PFSK-1 (cell line): ENCODE results near the gene IKBKE.
A peak's percentile ranks its signal among the peaks of the same experiment; 100 is the strongest.

ENCODE experiments used
- FOXP2 ChIP-seq: optimal IDR thresholded peaks from 2 replicates; pipeline ENCODE3; 2011; ENCODE audit warnings: borderline replicate concordance, control low read depth, inconsistent platforms; ENCODE audit not compliant: insufficient read depth; ENCODE audit errors: extremely low read length, extremely low read depth
- POLR2AphosphoS5 ChIP-seq: IDR thresholded peaks from 2 replicates; pipeline ENCODE4 v1.6.1; 2012; ENCODE audit warnings: low read depth, mild to moderate bottlenecking, control low read depth, low read length, moderate library complexity
- REST ChIP-seq, 2 experiments: IDR thresholded peaks; 2 replicates each; pipeline versions ENCODE4 v1.6.1 to v1.8.0; 2011 to 2012; ENCODE audit warnings: low read depth in 2 of 2, low read length in 2 of 2, control low read depth in 1 of 2, inconsistent platforms in 1 of 2, mild to moderate bottlenecking in 1 of 2, moderate library complexity in 1 of 2; ENCODE audit not compliant: insufficient read depth in 1 of 2
- SIN3A ChIP-seq: IDR thresholded peaks from 2 replicates; pipeline ENCODE4 v1.6.1; 2012; ENCODE audit warnings: mild to moderate bottlenecking, low read length, moderate library complexity, borderline replicate concordance; ENCODE audit not compliant: insufficient read depth
- TAF1 ChIP-seq: IDR thresholded peaks from 2 replicates; pipeline ENCODE4 v1.6.1; 2012; ENCODE audit warnings: low read length, control low read depth, borderline replicate concordance; ENCODE audit not compliant: insufficient read depth

The IKBKE gene

GRCh38 chr1:206508130-206508889 lies 38.0 kb downstream of the IKBKE start:
- no peak for TF ChIP-seq POLR2AphosphoS5
- TF ChIP-seq TAF1: no peak
- no peak for TF ChIP-seq REST (IDR thresholded peaks at IDR 0.05; ENCODE audit: insufficient read depth in 1 of 2, low read depth in 2 of 2, low read length in 2 of 2)
- no peak for TF ChIP-seq SIN3A
- TF ChIP-seq FOXP2: no peak

- TF ChIP-seq REST (IDR thresholded peaks at IDR 0.05; ENCODE audit: insufficient read depth in 1 of 2, low read depth in 2 of 2, low read length in 2 of 2) (peak; percentile 56 to 75; a peak in 3 of 4 replicates), SIN3A (no peak)
Observed at GRCh38 chr1:206508956-206509355, 38.7 kb downstream of the IKBKE start.

DNA sequence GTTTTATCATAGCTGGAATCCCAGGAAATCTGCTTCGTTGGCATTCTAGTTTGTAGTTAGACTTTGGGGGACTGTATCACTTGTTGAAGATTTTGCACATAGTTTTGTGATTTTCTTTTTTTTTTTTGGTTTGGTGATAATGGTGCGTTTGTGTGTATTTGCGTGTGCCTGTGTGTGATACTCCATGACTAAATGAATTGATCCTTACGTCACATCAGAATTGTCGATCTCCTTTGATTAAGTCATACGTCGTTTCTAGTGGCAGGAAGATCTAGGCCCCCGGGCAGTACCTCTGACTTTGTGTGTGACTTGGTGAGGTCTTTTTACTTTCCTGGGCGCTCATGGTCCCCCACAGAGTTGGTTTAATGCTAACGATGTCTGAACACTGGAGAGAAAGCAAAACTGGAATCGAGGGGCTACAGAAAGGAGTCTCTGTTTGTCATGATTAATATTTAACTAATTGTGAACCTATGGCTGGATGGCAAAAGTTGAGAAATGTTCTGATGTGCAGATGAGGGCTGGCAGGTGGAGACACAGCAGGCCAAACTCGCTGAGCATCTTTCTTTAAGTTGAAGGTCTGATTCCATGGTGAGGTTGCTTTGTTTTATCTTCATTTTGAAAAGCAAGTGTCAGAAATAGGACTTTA lies 39.5 kb downstream of the IKBKE start:
- TF ChIP-seq REST (IDR thresholded peaks at IDR 0.05; ENCODE audit: insufficient read depth in 1 of 2, low read depth in 2 of 2, low read length in 2 of 2) (no peak), SIN3A (no peak), TAF1 (no peak), POLR2AphosphoS5 (no peak), FOXP2 (no peak)

GRCh38 chr1:206510371-206510770 lies 40.1 kb downstream of the IKBKE start:
- TF ChIP-seq SIN3A (no peak), FOXP2 (no peak), REST (IDR thresholded peaks at IDR 0.05; ENCODE audit: insufficient read depth in 1 of 2, low read depth in 2 of 2, low read length in 2 of 2) (no peak), POLR2AphosphoS5 (no peak), TAF1 (no peak)
